Measurements from ENCODE around the gene GTF2H2C.
"Not testable (repeated sequence)": the region's sequence is repeated elsewhere in the genome, so short reads cannot be mapped to it uniquely, and the experiment has no call there.

Gene GTF2H2C

DNA sequence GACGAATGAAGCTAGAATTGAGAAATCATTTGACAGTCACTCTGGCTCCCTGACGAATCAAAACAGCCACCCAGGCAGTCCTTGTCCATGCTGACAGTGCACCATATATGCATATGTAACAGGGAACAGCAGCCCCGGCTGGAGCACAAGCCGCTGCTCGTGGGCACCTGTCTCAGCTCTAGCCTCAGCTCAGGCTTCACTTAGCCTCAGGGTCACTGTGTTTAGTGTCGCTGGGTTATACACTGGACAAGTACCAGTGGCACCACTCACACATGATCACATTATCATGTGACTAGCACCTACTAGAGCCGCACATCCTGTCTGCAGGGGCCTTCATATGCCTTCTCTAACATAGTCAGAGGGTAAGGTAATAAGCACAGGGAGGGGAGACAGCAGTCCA lies 54.9 kb downstream of the GTF2H2C start:
- not testable (repeated sequence) for DNase-seq; ATAC-seq; H3K9me3 Mint-ChIP-seq; H3K36me3 Mint-ChIP-seq (ENCODE audit: low read depth); H3K27ac Mint-ChIP-seq; H3K27me3 Mint-ChIP-seq; H3K4me1 Mint-ChIP-seq; H3K4me3 Mint-ChIP-seq

DNA sequence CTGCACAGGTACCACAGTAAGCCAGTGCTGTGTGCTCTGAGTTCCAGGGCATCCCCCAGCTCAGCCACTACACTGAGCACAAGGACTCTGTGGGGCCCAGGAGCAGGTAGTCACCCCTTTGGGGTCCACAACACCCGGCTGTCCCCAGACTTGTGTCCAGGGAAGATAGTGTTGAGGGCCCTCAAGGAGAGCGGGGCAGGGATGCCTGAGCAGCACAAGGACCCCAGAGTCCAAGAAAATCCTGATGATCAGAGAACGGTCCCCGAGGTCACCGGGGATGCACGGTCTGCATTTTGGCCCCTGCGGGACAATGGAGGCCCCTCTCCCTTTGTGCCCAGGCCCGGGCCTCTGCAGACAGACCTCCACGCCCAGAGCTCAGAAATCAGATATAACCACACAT lies 71.9 kb downstream of the GTF2H2C start:
- H3K4me1 Mint-ChIP-seq; H3K4me3 Mint-ChIP-seq; DNase-seq; H3K36me3 Mint-ChIP-seq (ENCODE audit: low read depth); H3K9me3 Mint-ChIP-seq; H3K27ac Mint-ChIP-seq; ATAC-seq; H3K27me3 Mint-ChIP-seq: not testable (repeated sequence)

Measured in activated naive CD8-positive, alpha-beta T cell treated with anti-CD3 and anti-CD28 coated beads, Interleukin-2, amount 50 U/mL, for 24 hours (primary cell).